Thoracic aorta (tissue), 2 donors: ENCODE data around the gene NFIC. TPM values are rescaled to one million over a fixed set of nuclear protein-coding genes. Genes with fewer than 3 reads are reported as not detected.
A peak's percentile ranks its signal among the peaks of the same experiment; 100 is the strongest.

Experiments used
- ATAC-seq: fragments of 150-250 bp; one replicate; pipeline ENCODE4 v1.8.0; 2017; ENCODE audit warnings: low read depth; ENCODE audit not compliant: insufficient number of reproducible peaks, low FRiP score
- DNase-seq: peaks from one replicate; pipeline ENCODE4 v3.0.0-alpha.2; 2020; ENCODE audit warnings: low spot score
- H3K27ac ChIP-seq, 2 donors: fragments of 200-600 bp; sonication (generic); 1 replicate in 1 of 2; 2 replicates in 1 of 2; pipeline ENCODE4 v1.5.1; 2016; ENCODE audit warnings: mild to moderate bottlenecking in 2 of 2, moderate library complexity in 2 of 2
- H3K27me3 ChIP-seq: fragments of 200-600 bp; sonication (generic); replicated peaks from 2 replicates; pipeline ENCODE4 v1.6.0; 2016; ENCODE audit warnings: mild to moderate bottlenecking; ENCODE audit not compliant: insufficient read depth
- H3K36me3 ChIP-seq: fragments of 200-600 bp; sonication (generic); one replicate; pipeline ENCODE4 v1.5.1; 2016
- H3K4me1 ChIP-seq, 2 donors: fragments of 200-600 bp; sonication (generic); 1 replicate in 1 of 2; 2 replicates in 1 of 2; pipeline versions ENCODE4 v1.5.1 to v1.6.0; 2016; ENCODE audit warnings: low read depth in 2 of 2, mild to moderate bottlenecking in 1 of 2; ENCODE audit not compliant: control insufficient read depth in 1 of 2
- H3K4me3 ChIP-seq: fragments of 200-600 bp; sonication (generic); 2 replicates; pipeline ENCODE4 v1.5.1; 2016; ENCODE audit warnings: mild to moderate bottlenecking
- H3K9me3 ChIP-seq: fragments of 200-600 bp; sonication (generic); 2 replicates; pipeline ENCODE4 v1.5.1; 2016
- CTCF ChIP-seq: fragments of 200-600 bp; sonication (generic); IDR thresholded peaks from one replicate; pipeline ENCODE4 v1.5.1; 2019; ENCODE audit warnings: antibody characterized with exemption
- total RNA-seq, 2 donors: library from RNA; depleted of rRNA; stranded (reverse); fragments of >200 nt; gene quantifications; one replicate each; pipeline versions ENCODE4 v1.1.0 to v1.2.3, GENCODE V29; 2016

The NFIC gene
- total RNA-seq, 2 donors from 2014 or later, result 178 to 203 TPM

- Histone ChIP-seq H3K36me3 (peaks cover 45% of the 10 kb centered on the region), H3K27ac (peak overlapping the region; percentile 94 to 98), H3K9me3 (no peaks in the 10 kb centered on the region), H3K27me3 (no peaks in the 10 kb centered on the region), H3K4me3 (peak overlapping the region; percentile 26), H3K4me1 (peaks cover 30 to 53% of the 10 kb centered on the region in 2 donors)
- no peak for TF ChIP-seq CTCF
- ATAC-seq (no peak), DNase-seq (no peak)
Observed at GRCh38 chr19:3457528-3458228, 91.3 kb downstream of the NFIC start.

- no peak for ATAC-seq
- H3K9me3 ChIP-seq, result no peaks in the 10 kb centered on the region
- TF ChIP-seq CTCF, result no peak
- H3K4me3 ChIP-seq, result peak overlapping the region; percentile 50
- H3K27me3 ChIP-seq, result no peaks in the 10 kb centered on the region
- H3K27ac ChIP-seq, result peak overlapping the region; percentile 94 to 98
- no peak for DNase-seq
- peaks cover 43% of the 10 kb centered on the region for H3K36me3 ChIP-seq
- H3K4me1 ChIP-seq, result peaks cover 30 to 60% of the 10 kb centered on the region in 2 donors
Observed at GRCh38 chr19:3458229-3459088, 92.1 kb downstream of the NFIC start.

GRCh38 chr19:3459089-3459881, 92.9 kb downstream of the NFIC start:
- peak overlapping the region; percentile 50 for H3K4me3 ChIP-seq
- peaks cover 35% of the 10 kb centered on the region for H3K36me3 ChIP-seq
- no peak for TF ChIP-seq CTCF
- H3K27me3 ChIP-seq, result no peaks in the 10 kb centered on the region
- peak; percentile 85 for ATAC-seq
- peak; percentile 87 for DNase-seq
- H3K9me3 ChIP-seq, result no peaks in the 10 kb centered on the region
- H3K4me1 ChIP-seq, result peaks cover 32 to 67% of the 10 kb centered on the region in 2 donors
- H3K27ac ChIP-seq, result peak overlapping the region; percentile 94 to 98

DNA sequence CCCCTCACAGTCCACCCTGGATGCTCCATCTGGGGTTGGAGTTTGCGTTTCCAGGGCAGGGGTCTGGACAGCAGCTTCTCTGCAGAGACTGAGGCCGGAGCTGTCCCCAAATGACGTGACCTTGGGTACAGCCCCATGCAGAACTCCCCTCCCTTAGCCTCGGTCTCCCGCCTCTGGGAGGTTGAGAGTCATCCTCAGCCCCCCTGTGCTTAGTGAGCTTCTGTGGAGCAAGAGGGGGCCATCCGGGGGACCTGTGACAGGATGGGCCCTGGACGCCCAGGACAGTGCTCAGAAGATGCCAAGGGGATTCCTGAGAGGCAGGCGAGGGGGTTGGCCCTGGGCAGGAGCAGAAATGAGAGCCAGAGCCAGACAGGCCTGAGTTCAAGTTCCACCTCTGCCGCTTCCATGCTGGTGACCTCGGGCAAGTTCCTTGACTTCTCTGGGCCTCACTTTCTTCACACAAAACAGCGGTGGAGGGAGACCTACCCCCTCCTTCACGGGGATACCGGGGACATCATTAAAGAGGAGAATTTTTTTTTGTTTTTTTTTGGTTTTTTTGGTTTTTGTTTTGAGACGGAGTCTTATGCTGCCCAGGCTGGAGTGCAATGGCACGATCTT, 93.7 kb downstream of the NFIC start:
- H3K27ac ChIP-seq, result peak overlapping the region; percentile 94 to 98
- peak overlapping the region; percentile 36 for H3K4me3 ChIP-seq
- peaks cover 27% of the 10 kb centered on the region for H3K36me3 ChIP-seq
- TF ChIP-seq CTCF, result no peak
- H3K27me3 ChIP-seq, result no peaks in the 10 kb centered on the region
- peak; percentile 18 for ATAC-seq
- peaks cover 37 to 70% of the 10 kb centered on the region in 2 donors for H3K4me1 ChIP-seq
- no peaks in the 10 kb centered on the region for H3K9me3 ChIP-seq
- no peak for DNase-seq
